ENCODE results near the gene INHA.

The INHA gene

DNA sequence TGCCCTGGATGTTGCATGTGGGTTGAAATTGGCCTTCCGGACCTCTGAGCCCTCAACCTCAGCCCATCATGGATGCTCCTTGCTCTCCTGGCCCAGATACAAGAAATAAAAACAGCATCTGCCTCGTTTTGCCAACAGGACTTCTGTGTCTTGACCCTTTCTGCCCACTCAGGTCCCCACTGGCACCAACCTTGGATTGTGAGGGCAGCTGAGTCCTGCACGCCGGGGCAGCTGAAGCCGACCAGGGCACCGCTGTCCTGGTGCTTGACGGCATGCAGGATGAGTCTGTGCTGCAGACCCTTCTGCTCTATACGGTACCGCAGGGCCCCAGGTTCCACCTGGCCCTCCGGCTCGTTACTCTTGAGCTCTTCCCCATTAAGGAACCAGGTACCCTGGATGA lies 5.5 kb upstream of the INHA start:
- TF ChIP-seq SIN3A (IDR thresholded peaks at IDR 0.05; ENCODE audit: borderline replicate concordance, insufficient read depth, low read length) (no peak), POLR2AphosphoS5 (IDR thresholded peaks at IDR 0.05; ENCODE audit: low read depth, low read length) (no peak), FOXP2 (optimal IDR thresholded peaks at IDR 0.05; ENCODE audit: borderline replicate concordance, extremely low read depth, extremely low read length, insufficient read depth) (no peak), TAF1 (IDR thresholded peaks at IDR 0.05; ENCODE audit: borderline replicate concordance, insufficient read depth, low read length) (no peak)
- TF ChIP-seq, protein P1, sequence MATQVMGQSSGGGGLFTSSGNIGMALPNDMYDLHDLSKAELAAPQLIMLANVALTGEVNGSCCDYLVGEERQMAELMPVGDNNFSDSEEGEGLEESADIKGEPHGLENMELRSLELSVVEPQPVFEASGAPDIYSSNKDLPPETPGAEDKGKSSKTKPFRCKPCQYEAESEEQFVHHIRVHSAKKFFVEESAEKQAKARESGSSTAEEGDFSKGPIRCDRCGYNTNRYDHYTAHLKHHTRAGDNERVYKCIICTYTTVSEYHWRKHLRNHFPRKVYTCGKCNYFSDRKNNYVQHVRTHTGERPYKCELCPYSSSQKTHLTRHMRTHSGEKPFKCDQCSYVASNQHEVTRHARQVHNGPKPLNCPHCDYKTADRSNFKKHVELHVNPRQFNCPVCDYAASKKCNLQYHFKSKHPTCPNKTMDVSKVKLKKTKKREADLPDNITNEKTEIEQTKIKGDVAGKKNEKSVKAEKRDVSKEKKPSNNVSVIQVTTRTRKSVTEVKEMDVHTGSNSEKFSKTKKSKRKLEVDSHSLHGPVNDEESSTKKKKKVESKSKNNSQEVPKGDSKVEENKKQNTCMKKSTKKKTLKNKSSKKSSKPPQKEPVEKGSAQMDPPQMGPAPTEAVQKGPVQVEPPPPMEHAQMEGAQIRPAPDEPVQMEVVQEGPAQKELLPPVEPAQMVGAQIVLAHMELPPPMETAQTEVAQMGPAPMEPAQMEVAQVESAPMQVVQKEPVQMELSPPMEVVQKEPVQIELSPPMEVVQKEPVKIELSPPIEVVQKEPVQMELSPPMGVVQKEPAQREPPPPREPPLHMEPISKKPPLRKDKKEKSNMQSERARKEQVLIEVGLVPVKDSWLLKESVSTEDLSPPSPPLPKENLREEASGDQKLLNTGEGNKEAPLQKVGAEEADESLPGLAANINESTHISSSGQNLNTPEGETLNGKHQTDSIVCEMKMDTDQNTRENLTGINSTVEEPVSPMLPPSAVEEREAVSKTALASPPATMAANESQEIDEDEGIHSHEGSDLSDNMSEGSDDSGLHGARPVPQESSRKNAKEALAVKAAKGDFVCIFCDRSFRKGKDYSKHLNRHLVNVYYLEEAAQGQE (IDR thresholded peaks at IDR 0.05; ENCODE audit: insufficient read depth in 1 of 2, low read depth in 2 of 2, low read length in 2 of 2), result no peak

DNA sequence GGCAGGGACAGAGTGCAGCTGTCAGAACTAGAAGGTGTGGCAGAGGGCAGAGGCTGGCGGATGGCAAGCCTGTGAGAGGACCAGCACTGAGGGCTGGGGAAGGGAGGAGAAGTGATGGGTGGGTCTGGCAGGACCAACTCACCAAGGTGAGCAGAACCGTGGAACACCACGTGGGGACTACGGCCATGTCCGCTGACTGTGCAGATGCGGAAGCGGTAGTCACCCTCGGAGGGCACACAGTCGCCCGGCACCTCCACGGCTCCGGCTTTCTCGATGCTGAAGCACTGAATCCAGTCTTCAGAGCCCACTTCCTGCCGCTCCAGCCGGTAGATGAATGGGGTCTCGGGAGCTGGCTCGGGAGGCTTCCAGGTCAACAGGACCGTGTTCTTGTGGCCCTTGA lies 5.0 kb upstream of the INHA start:
- no peak for TF ChIP-seq POLR2AphosphoS5 (IDR thresholded peaks at IDR 0.05; ENCODE audit: low read depth, low read length)
- TF ChIP-seq, protein P1 (IDR thresholded peaks at IDR 0.05; ENCODE audit: insufficient read depth in 1 of 2, low read depth in 2 of 2, low read length in 2 of 2), result no peak
- no peak for TF ChIP-seq FOXP2 (optimal IDR thresholded peaks at IDR 0.05; ENCODE audit: borderline replicate concordance, extremely low read depth, extremely low read length, insufficient read depth)
- TF ChIP-seq SIN3A (IDR thresholded peaks at IDR 0.05; ENCODE audit: borderline replicate concordance, insufficient read depth, low read length), result no peak
- no peak for TF ChIP-seq TAF1 (IDR thresholded peaks at IDR 0.05; ENCODE audit: borderline replicate concordance, insufficient read depth, low read length)

DNA sequence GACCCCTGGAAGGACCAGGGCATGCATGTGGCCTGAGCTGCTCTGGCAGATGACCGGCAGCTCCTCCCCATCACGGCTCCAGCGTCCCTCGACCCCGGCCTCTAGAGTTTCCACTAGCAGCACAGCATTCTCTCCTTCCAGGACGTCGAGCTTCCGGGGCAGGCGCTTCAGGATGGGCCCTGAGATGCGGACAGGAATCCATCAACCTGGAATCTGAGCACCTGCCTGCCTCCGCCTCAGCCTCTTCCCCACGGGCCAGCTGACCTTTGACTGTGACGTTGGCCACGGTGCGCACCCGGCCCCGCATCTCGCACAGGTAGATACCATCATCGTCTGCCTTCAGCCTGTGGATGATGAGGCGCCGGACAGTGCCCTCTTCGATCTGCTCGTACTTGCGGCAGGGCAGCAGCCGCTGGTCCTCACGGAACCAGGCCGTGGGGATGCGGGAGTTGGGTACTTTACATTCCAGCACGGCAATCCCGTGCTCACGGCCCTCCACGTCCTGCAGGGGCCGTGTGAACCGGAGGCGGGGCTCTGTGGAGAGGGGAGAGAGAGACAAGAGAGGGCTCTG lies 4.2 kb upstream of the INHA start:
- no peak for TF ChIP-seq TAF1 (IDR thresholded peaks at IDR 0.05; ENCODE audit: borderline replicate concordance, insufficient read depth, low read length)
- TF ChIP-seq FOXP2 (optimal IDR thresholded peaks at IDR 0.05; ENCODE audit: borderline replicate concordance, extremely low read depth, extremely low read length, insufficient read depth), result no peak
- no peak for TF ChIP-seq SIN3A (IDR thresholded peaks at IDR 0.05; ENCODE audit: borderline replicate concordance, insufficient read depth, low read length)
- no peak for TF ChIP-seq POLR2AphosphoS5 (IDR thresholded peaks at IDR 0.05; ENCODE audit: low read depth, low read length)
- TF ChIP-seq, protein P1 (IDR thresholded peaks at IDR 0.05; ENCODE audit: insufficient read depth in 1 of 2, low read depth in 2 of 2, low read length in 2 of 2), result no peak

DNA sequence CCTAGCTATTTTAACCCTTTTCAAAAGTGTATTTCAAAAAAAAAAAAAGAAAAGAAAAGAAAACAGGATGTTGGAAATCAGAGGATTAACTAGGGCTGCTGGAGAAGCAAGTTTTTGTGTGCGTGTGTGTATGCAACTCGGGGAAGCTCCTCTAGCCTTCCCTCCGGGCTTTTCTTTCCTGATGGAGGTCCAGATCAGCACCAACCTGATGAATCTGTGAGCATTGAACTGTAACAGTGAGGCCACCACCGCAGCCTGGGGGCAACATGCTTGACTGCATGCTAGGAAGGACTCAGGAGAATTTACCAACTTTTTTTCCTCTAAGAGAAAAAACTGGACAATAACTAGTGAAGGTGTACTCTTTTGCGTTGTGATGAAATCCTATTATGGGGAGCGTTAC lies 3.1 kb upstream of the INHA start:
- TF ChIP-seq, protein P1 (IDR thresholded peaks at IDR 0.05; ENCODE audit: insufficient read depth in 1 of 2, low read depth in 2 of 2, low read length in 2 of 2), result no peak
- TF ChIP-seq TAF1 (IDR thresholded peaks at IDR 0.05; ENCODE audit: borderline replicate concordance, insufficient read depth, low read length) (no peak), FOXP2 (optimal IDR thresholded peaks at IDR 0.05; ENCODE audit: borderline replicate concordance, extremely low read depth, extremely low read length, insufficient read depth) (no peak), POLR2AphosphoS5 (IDR thresholded peaks at IDR 0.05; ENCODE audit: low read depth, low read length) (no peak), SIN3A (IDR thresholded peaks at IDR 0.05; ENCODE audit: borderline replicate concordance, insufficient read depth, low read length) (no peak)

Measured in PFSK-1 (cell line).